Peyer's patch (tissue), 4 donors: ENCODE measurements around the gene AGBL4. TPM values are rescaled to one million over a fixed set of nuclear protein-coding genes. Genes with fewer than 3 reads are reported as not detected.

ENCODE experiments used
- DNase-seq, 3 donors: peaks; one replicate each; pipeline ENCODE4 v3.0.0-alpha.2; 2017 to 2019
- H3K27ac ChIP-seq, 4 donors: fragments of 200-600 bp; sonication (generic); one replicate each; pipeline ENCODE4 v1.5.1; 2016 to 2019
- H3K27me3 ChIP-seq, 2 donors: fragments of 200-600 bp; sonication (generic); one replicate each; pipeline ENCODE4 v1.5.1; 2019
- H3K36me3 ChIP-seq, 3 donors: fragments of 200-600 bp; sonication (generic); one replicate each; pipeline ENCODE4 v1.5.1; 2016 to 2019
- H3K4me1 ChIP-seq, 4 donors: fragments of 200-600 bp; sonication (generic); one replicate each; pipeline ENCODE4 v1.5.1; 2016 to 2019
- H3K4me3 ChIP-seq, 4 donors: fragments of 200-600 bp; sonication (generic); 1 replicate in 3 of 4; 2 replicates in 1 of 4; pipeline ENCODE4 v1.5.1; 2016 to 2019; ENCODE audit warnings: mild to moderate bottlenecking in 1 of 4
- H3K9me3 ChIP-seq, 4 donors: fragments of 200-600 bp; sonication (generic); one replicate each; pipeline ENCODE4 v1.5.1; 2016 to 2019; ENCODE audit warnings: mild to moderate bottlenecking in 1 of 4
- CTCF ChIP-seq, 6 experiments: fragments of 450-650 bp in 4 of 6; fragments of 200-600 bp in 2 of 6; sonication (generic) in 1 of 6; IDR thresholded peaks; one replicate each; pipeline ENCODE4 v1.5.1; 2017 to 2019; ENCODE audit warnings: antibody characterized with exemption in 6 of 6, mild to moderate bottlenecking in 3 of 6, moderate library complexity in 1 of 6
- POLR2A ChIP-seq, 2 donors: fragments of 450-650 bp; IDR thresholded peaks; one replicate each; pipeline ENCODE4 v1.5.1; 2017; ENCODE audit warnings: antibody characterized with exemption in 2 of 2, mild to moderate bottlenecking in 2 of 2, moderate library complexity in 2 of 2
- total RNA-seq, 4 donors: library from RNA; depleted of rRNA; stranded (reverse); fragments of >200 nt; gene quantifications; one replicate each; pipeline ENCODE4 v1.1.0, GENCODE V29; 2016

The AGBL4 gene
- total RNA-seq, 4 donors from 2014 or later = 2.5 TPM; not detected in 3

DNA sequence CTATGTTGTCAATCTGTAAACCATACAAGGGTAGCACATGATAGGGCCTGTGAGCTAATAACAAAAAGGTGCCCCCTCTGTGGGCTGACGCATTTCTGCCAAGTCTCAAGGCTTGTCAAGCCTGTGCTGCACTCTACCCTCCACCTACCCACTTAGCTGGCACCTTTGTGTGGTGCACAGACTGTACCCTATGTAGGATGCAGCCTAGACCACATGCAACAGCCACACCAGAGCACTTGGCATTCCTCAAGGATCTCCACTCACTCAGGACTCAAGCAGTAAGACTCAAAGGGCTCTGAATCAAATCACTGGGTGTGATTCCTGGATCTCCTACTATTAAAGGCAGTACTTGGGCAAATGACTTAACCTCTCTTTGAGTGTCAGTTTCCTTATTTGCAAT, 1380.6 kb downstream of the AGBL4 start:
- Histone ChIP-seq H3K36me3 (no peaks in the 10 kb centered on the region), H3K27me3 (no peaks in the 10 kb centered on the region), H3K4me3 (no peak overlapping the region), H3K9me3 (no peaks in the 10 kb centered on the region), H3K27ac (no peak overlapping the region), H3K4me1 (no peaks in the 10 kb centered on the region)
- TF ChIP-seq POLR2A (IDR thresholded peaks at IDR 0.05) (no peak), CTCF (IDR thresholded peaks at IDR 0.05) (no peak)
- no peak for DNase-seq

DNA sequence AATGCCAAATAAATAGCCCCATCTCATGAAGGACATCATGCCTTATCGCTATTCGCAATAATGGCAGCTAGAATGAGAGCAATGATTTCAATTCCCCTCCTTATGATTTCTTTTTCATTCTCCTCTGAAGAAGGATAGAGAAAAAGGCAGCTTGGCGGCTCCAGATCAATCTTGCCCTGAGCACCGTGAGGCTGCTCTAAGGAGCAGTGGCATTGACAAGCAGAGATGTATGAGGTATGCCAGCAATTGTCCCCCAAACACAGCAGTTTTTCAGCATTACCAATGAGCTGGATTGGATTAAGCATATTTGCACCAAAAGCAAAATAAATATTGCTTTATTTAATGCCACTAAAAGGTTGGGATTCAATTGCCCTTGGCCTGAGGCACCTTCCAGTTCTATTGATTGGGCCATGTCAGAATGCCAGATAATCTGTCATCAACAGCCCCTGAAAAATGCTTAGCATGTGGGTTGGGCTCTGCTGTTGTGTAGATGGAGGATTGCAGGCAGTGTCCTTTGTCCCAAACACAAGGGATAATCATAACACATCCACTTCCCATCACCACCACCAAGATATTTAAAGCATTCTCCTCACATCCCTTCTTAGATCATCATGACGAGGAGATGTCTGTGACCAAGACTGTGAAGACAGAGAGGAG, 1382.8 kb downstream of the AGBL4 start:
- TF ChIP-seq POLR2A (IDR thresholded peaks at IDR 0.05) (no peak), CTCF (IDR thresholded peaks at IDR 0.05) (no peak)
- Histone ChIP-seq H3K36me3 (no peaks in the 10 kb centered on the region), H3K4me1 (no peaks in the 10 kb centered on the region), H3K4me3 (no peak overlapping the region), H3K27me3 (no peaks in the 10 kb centered on the region), H3K9me3 (no peaks in the 10 kb centered on the region), H3K27ac (no peak overlapping the region)
- DNase-seq = no peak

DNA sequence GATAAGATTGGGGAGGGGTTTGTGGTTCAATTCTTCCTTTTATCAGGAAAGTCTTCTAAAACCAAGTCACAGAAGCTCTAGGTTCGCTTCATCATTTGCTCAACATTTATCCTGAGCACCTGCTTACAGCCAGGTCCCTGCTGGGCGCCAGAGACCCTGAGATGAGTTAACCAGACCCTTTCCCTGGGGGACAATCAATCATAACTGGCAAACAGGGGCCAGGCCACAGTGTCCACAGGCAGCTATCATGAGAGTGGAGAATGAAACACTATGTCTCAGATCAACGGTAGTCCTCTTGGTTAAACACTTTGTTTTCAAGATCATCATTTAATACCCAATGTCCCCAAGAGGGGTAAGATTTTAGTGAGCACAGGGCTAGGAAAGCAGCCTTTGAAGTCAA, 1393.9 kb downstream of the AGBL4 start:
- Histone ChIP-seq H3K27me3 (no peaks in the 10 kb centered on the region), H3K4me3 (no peak overlapping the region), H3K9me3 (no peaks in the 10 kb centered on the region), H3K4me1 (no peaks in the 10 kb centered on the region), H3K27ac (no peak overlapping the region), H3K36me3 (no peaks in the 10 kb centered on the region)
- DNase-seq = no peak
- TF ChIP-seq CTCF (IDR thresholded peaks at IDR 0.05) (no peak), POLR2A (IDR thresholded peaks at IDR 0.05) (no peak)

GRCh38 chr1:48627486-48627885, 1396.3 kb downstream of the AGBL4 start:
- no peaks in the 10 kb centered on the region for H3K36me3 ChIP-seq
- no peaks in the 10 kb centered on the region for H3K4me1 ChIP-seq
- H3K4me3 ChIP-seq = no peak overlapping the region
- TF ChIP-seq CTCF (IDR thresholded peaks at IDR 0.05) (no peak), POLR2A (IDR thresholded peaks at IDR 0.05) (no peak)
- H3K9me3 ChIP-seq = no peaks in the 10 kb centered on the region
- H3K27ac ChIP-seq = no peak overlapping the region
- DNase-seq = no peak
- H3K27me3 ChIP-seq = no peaks in the 10 kb centered on the region

GRCh38 chr1:48619539-48619938, 1404.2 kb downstream of the AGBL4 start:
- no peak for DNase-seq

More at GRCh38 chr1:48619539-48619938, 1404.2 kb downstream of the AGBL4 start:
- no peaks in the 10 kb centered on the region for H3K36me3 ChIP-seq
- no peaks in the 10 kb centered on the region for H3K27me3 ChIP-seq
- no peak overlapping the region for H3K27ac ChIP-seq
- H3K4me1 ChIP-seq = no peaks in the 10 kb centered on the region
- H3K4me3 ChIP-seq = no peak overlapping the region
- no peaks in the 10 kb centered on the region for H3K9me3 ChIP-seq
- no peak for TF ChIP-seq POLR2A (IDR thresholded peaks at IDR 0.05)
- TF ChIP-seq CTCF (IDR thresholded peaks at IDR 0.05) = no peak
